Renal pelvis (tissue), 4 donors: Measurements from ENCODE around the gene UQCRH. TPM values are rescaled to one million over a fixed set of nuclear protein-coding genes. Genes with fewer than 3 reads are reported as not detected.
"Not testable (repeated sequence)": the region's sequence is repeated elsewhere in the genome, so short reads cannot be mapped to it uniquely, and the experiment has no call there.

Experiments used
- DNase-seq: peaks from one replicate; pipeline ENCODE4 v3.0.0-alpha.2; 2013
- polyA plus RNA-seq, 3 donors: library from polyadenylated mRNA; unstranded; fragments of 120-200 nt; gene quantifications; one replicate each; pipeline ENCODE4 v1.2.1, GENCODE V29; 2013; ENCODE audit not compliant: insufficient read length in 3 of 3

The UQCRH gene
- polyA plus RNA-seq, 3 donors: 345 to 472 (median 381) TPM

- no peak for DNase-seq
Measured at GRCh38 chr1:46284597-46285564, 18.6 kb upstream of the UQCRH start.

- no peak for DNase-seq
Measured at GRCh38 chr1:46285730-46286477, 17.6 kb upstream of the UQCRH start.

DNA sequence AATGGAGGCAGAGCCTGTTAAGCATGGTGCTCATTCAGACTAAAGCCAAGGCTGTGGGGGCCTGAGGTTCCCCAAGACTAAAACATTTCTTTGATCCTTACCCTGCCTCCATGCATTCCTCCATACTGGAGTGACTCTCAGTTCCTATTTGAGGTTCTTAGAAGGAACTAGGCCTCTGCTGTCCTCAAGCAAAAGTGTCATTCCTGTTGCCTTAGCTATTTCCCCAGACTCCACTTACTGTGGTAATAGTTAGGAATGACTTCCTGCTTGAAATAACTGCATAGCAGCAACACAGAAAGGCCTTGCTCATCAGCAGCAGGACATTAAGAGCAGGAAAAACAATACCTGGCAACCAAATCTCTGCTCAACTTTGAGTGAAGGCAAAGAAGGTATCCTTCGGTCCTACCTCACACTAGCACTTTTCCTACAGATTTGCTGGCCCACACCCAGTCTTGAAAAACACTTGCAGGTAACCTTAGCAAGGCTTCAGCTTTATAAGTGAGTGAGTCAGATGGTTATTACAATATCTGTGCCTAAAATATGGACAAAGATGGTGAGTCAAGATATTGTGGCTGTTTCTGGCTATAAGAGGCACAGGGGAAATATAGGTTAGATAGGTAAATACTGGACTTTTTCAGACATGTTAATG, 14.9 kb upstream of the UQCRH start:
- no peak for DNase-seq

- DNase-seq: no peak
Measured at GRCh38 chr1:46289134-46289494, 14.4 kb upstream of the UQCRH start.

DNA sequence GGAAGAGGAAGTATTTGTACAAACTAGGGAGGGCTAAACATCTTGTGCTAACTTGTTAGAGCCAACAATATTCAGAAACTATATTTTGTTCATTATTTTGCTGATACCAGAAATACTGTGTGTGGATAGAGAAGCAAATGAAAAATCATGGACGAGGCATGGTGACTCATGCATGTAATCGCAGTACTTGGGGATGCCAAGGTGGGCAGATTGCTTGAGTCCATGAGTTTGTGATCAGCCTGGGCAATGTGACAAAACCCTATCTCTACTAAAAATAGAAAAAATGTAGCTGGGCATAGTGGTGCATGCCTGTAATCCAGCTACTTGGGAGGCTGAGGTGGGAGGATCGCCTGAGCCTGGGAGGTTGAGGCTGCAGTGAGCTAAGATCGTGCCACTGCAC, 13.5 kb upstream of the UQCRH start:
- no peak for DNase-seq

GRCh38 chr1:46295306-46295705, 8.2 kb upstream of the UQCRH start:
- no peak for DNase-seq

DNA sequence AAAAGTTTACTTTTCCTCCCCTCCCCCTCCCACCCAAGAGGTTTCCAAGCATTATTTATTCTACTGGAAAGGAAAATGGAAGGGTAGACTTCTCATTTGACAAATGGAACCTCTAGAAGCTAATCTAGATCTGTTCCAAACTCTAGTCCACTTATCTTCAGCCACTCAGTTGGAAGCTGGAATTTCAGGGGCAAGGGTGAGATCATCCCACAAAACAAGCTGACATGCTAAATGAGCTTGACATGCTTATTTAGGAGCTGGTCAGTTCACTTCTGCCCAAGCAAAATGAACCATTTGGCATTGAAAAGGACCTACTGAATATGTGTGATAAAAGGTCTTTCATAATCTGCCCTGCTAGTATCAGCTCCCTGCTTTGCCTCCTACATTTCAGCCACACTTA, 5.1 kb upstream of the UQCRH start:
- DNase-seq: no peak

DNA sequence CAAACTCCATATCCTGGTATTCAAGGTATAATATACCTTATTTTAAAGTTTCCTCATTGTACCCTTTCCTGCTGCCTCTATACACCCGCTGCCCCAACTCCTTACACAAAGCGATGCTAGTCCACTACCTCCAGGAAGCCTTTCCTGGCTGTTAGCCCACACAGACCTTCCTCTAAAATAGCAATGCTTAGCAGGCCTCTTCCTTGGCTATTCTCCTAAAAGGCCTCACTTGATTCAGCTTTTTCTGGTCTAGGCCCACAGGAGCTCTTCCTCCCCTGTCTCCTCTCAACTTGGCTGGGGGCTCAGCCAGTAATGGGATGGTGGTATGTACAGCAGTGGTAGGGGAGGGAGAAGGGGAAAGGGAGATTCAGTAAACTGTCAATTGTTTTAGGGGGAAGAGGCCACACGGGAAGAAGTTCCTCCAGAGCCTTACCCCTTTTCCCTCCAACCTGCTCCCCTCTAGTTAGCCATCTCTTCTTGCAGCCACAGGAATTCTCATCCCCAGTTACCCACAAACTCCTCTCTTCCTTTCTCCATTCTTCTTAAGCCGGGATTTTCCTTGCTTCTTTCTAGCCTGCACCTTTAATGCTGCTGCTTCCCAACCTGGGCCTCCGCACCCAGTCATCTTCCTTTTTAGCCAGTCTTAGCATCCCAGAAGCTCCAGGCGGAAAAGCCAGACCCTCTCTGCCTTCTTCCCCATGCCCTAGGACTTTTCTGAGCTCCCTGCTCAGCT, 2.7 kb upstream of the UQCRH start:
- DNase-seq: no peak

GRCh38 chr1:46301406-46301807, 2.1 kb upstream of the UQCRH start:
- DNase-seq: no peak

- DNase-seq: peak; percentile 52
Measured at GRCh38 chr1:46301808-46302640, 1.5 kb upstream of the UQCRH start.

GRCh38 chr1:46302641-46303037, 859 bp upstream of the UQCRH start:
- DNase-seq: peak; percentile 40

GRCh38 chr1:46303872-46304326, 401 bp downstream of the UQCRH start:
- DNase-seq: no peak

DNA sequence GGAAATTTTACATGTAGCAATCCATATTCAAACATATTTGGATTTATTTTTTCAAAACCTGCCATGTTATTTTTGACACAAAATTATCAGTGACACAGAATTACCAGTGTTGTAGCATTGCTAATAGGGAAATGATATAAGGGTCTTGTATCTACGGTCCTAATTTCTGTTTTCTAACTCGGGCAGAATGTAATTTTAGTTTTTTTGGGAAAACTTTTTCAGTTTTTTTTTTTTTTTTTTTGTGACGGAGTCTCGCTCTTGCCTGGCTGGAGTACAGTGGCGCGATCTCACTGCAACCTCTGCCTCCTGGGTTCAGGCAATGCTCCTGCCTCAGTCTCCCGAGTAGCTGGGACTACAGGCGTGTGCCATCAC, 2.6 kb downstream of the UQCRH start:
- DNase-seq: no peak

- DNase-seq: no peak
Measured at GRCh38 chr1:46309401-46310159, 6.1 kb downstream of the UQCRH start.

DNA sequence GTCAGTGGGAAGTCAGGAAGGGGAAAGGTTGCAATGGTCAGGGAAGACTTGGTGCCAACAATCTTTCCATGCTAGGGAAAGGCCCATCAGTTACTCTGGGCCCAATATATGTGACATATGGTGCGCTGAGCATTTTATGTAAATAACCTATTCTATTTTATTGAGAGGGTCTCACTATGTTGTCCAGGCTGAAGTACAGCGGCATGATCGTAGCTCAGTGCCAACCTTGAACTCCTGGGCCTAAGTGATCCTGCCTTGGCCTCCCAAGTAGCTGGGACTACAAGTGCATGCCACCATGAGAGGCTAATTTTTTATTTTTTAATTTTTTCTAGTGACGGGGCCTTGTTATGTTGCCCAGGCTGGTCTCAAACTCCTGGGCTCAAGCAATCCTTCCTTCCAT, 6.8 kb downstream of the UQCRH start:
- DNase-seq: no peak

- no peak for DNase-seq
Measured at GRCh38 chr1:46315669-46316403, 12.3 kb downstream of the UQCRH start.

- DNase-seq: no peak
Measured at GRCh38 chr1:46317323-46317722, 13.8 kb downstream of the UQCRH start.

GRCh38 chr1:46319301-46319700, 15.8 kb downstream of the UQCRH start:
- not testable (repeated sequence) for DNase-seq
